HG02759 (cell line): ENCODE data around the gene STK32C.

ENCODE experiments used
- ATAC-seq: cut with Tn5 transposase; IDR thresholded peaks from one replicate; pipeline ENCODE4 v1.9.1; 2021; ENCODE audit warnings: mild to moderate bottlenecking, moderate library complexity; ENCODE audit not compliant: unreplicated experiment

STK32C gene

DNA sequence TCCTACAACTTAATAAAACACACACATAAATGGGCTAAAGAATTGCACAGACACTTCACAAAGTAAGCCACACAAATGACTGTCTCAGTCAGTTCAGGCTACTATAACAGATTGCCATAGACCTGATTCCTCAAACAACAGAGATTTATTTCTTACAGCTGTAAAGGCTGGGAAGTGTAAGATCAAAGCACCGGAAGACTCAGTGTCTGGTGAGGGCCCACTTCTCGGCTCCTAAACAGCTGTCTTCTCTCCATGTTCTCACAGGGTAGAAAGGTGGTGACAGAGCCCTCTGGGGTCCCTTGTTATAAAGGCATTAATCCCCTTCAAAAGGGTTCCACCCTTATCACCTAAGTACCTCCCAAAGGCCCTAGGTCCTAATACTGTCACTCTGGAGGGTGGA is 18.3 kb downstream of the STK32C start:
- ATAC-seq = no peak

DNA sequence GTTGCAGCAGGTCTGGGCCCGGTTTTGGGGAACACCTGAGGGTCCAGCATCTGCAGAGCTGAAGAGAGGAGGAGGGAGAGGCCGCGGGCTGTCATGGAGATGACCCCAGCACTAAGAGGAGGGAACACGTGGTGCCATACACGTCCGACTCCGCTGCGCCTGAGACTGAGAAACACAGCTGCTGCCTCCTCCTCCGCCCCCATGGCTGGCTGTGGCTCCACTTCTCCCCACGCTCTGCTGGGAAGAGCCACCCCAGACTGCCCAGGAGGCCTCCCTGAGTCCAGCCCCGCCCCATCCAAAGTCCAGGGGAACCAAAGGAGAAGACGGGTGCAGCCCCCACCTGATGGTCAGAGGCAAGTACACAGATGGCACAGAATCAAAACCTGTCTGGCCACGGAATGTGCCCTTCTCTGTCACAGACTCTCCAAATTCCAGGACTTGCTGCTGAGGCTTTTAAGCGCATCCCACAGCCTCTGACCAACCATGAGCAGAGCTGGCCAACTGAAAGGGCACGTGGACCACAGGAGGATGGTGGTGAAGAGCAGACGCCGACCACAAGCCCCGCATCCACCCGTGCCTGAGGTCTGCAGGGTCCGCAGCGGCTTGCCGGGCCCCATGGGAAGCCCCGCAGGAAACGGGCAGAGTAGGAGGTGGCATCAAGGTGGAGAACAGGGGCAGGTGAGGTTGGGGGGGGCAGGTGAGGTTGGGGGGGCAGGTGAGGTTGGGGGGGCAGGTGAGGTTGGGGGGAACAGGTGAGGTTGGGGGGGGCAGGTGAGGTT is 24.0 kb downstream of the STK32C start:
- no peak for ATAC-seq

DNA sequence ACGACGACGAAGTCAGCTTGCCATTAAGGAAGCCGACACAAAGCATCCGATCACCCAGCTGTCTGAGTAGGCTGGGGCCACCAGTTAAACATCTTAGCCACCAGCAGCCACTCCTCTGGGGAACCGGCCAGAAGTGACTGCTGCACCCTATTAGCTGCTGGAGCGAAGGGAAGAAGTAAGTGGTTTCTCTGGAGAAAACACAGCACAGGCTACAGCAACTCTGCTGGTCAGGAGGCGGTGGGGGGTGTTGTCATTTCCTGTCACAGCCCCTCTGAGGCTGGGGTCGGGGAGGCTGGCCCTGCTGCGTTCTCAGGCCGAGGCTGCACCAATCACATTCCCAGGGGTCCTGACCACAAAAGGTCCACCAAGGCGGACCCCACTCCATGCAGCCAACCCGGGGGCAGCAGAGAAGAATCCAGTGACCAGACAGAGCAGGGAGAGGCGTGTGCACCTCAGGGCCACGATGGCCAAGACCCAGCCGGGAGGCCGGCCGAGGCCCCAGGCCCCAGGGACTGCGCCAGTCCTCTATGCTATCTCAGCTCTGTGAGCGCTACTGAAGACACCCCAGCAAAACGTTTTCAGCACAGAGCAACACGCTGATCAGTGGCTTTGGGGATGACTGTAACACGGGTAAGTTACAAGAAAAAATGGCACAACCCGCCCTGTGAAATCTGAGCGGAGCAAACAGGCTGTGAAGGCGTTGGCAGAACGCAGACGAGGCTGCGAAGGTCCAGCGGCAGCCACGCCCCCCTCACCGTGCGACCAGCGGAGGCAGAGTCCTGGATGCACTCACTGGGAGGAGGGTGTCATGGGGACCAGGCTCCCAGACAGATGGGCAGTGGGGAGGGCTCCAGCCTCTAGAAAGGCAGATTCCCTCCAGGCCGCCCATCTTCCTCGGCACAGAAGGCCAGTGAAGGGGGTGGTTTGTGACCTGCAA is 24.8 kb downstream of the STK32C start:
- ATAC-seq = no peak

DNA sequence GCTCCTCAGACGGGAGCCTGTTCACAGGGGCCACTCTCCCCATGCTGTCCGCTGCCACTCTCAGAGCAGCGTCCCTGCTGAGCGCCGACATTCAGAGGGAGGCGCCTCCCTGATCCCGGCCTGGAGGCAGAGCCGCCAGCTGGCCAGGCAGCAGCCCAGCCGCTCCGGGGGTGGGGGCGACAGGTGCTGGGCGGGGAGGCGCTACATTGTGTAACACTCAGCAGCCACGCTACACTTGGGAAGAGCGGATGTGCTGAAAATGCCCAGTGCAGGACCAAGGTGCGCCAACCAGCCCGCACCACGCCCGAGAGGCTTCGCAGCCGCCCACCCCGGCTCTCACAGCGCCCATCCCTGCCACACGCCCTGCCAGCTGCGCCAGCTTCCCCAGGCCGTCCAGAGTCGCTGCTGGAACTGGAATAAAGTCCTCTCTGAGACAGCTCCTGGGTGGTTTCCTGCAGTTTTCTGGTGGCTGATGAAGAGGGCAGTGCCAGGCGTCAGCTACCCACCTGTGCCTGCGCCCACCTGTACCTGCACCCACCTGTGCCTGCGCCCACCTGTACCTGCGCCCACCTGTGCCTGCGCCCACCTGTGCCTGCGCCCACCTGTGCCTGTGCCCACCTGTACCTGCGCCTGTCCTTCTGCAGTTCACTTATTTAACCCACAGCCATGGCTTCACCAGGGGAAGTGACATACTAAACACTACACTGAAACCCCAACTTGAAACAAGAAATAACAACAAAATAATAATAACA is 25.7 kb downstream of the STK32C start:
- ATAC-seq = no peak

DNA sequence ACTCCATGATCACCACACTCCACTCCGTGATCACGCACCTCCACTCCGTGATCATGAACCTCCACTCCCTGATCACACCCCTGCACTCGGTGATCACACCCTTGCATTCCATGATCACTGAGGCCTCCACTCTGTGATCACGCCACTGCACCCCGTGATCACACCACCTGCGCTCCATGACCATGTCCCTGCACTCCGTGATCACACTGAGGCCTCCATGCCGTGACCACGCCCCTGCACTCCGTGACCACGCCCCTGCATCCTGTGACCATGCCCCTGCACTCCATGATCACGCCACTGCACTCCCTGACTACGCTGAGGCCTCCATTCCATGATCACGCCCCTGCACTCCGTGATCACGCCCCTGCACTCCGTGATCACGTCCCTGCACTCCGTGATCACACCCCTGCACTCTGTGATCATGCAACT is 27.1 kb downstream of the STK32C start:
- ATAC-seq = no peak

DNA sequence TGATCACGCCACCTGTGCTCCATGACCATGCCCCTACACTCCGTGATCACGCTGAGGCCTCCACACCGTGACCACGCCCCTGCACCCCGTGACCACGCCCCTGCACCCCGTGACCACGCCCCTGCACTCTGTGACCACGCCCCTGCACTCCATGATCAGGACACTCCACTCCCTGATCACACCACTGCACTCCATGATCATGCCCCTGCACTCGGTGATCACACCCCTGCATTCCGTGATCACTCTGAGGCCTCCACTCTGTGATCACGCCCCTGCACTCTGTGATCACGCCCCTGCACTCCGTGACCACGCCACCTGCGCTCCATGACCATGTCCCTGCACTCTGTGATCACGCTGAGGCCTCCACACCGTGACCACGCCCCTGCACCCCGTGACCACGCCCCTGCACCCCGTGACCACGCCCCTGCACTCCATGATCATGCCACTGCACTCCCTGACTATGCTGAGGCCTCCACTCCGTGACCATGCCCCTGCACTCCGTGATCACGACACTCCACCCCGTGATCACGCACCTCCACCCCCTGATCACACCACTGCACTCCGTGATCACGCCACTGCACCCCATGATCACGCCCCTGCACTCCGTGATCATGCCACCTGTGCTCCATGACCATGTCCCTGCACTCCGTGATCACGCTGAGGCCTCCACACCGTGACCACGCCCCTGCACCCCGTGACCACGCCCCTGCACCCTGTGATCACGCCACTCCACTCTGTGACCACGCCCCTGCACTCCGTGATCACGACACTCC is 27.7 kb downstream of the STK32C start:
- ATAC-seq = no peak

DNA sequence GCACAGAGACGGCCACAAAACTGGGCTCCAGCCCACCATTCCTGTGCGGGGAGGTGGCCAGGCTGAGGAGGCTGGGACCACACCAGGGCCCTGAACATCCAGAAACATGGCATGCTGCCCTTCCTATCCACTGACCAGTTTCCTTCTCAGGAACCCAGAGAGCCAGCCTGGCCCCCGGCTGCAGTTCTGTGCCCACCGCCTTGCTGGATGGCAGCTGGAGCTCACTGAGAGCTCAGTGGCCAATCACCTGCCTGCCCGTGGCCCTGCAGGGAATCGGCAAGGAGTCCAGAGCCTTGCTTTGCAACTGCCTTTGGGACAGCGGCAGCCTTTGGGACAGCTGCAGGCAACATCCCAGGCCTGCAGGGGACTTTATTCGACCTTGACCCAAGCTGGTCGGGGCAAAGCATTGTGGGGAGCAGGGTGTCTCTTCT is 30.4 kb downstream of the STK32C start:
- no peak for ATAC-seq

DNA sequence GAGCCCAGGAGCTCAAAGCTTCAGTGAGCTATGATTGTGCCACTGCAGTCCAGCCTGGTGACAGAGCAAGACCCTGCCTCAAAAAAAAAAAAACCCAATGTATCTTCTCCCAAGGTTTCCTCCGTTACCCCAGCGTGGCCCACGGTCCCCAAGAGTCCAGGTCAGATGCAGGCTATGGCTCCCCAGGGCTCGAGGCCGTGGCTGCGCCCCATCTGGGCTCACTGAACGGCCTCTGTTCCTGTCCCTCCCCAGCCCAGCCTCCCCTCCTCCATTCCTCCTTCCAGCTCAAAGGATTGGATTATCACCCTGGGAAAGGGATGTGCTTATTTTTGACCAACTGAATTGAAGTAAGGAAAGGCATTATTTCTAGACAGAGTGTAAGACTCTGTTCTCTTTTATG is 31.0 kb downstream of the STK32C start:
- ATAC-seq = no peak

DNA sequence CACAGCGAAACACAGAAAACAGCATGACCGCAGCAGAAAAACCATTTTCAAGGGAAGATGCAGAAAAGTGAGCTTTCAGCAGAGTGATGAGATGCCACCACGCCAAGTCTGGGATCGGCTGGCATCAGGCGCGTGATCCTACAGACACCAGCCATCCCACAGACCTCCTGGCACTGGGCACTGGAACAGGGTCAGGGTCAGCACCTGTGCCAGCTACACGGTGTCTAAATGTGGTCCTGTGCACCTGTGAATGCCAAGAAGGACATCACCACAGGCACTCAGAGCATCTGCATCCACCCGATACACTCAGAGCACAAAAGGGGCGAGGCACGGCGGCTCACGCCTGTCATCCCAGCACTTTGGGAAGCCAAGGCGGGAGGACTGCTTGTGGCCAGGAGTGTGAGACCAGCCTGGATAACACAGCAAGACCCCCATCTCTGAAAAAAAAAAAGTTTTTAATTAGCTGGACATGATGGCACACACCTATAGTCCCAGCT is 31.5 kb downstream of the STK32C start:
- no peak for ATAC-seq

DNA sequence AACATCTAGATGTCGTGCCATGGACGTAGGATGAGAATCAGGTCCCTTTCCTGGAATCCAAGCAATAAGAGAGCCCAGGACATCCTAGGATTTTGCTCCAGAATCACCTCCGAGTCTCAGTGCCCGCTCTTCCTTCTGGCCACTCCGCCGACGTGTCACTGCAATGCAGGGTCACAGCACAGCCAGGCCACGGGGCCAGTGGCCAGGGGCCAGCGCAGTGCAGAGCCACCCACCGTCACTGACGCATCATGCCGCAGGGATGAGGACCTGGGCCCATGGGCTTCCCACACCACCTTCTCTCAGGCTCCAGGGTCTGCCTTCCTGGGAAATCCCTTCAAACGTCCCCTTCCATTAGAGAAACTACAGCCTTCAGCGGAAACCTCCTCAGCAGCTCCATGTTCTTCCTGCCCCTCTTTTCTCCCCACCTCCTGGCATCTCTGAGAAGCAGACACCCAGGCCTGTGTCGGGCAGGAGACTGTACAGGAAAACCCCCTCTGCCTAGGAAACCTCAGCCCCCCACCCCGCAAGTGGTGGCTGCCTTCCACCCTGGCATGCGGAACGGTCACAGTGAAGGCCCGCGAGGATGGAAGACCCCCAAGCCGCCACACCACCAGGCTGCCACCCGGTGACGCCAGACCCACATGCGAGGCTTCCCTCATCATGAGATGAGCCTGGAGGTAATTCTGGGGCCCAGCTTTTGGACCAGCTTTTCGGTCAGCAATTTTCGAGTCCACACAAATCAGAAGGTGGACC is 32.1 kb downstream of the STK32C start:
- ATAC-seq = no peak

DNA sequence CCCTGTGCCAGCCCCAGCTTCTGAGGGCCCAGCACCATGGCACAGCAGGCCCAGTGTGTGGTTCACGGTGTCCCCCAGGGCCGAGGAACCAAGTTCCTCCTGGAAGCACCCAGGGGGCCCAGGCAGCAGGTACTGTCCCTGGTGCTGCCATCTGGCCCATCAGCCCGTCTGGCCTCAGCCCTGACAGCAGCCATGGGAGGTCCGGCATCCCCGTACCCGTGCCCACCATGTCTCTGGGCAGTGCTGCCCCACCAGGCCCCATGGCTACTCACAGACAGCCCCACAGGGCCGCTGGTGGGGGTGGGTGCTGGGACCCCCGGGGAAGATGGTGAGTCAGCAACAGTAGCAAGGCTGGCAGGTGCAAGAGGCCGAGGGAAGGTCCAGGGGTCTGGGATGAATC is 32.8 kb downstream of the STK32C start:
- ATAC-seq = no peak

DNA sequence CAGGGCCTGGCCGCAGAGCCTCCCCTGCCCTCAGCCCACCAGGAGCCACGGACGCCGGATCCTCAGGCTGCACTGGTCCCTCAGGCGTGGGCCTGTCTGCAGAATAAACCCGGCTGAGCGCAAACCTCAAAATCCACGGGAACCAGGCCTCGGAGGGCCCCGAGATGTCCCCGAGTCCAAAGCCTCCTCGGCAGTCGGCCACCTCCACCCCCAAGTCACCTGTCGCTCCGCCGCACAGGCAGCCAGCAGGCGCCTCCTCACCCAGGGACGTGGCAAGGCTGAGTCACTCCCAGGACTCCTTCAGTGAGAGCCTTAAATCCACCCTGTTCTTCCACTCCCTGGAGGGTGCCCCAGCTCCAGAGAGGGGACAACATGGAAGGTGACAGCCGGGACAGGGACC is 33.2 kb downstream of the STK32C start:
- no peak for ATAC-seq

DNA sequence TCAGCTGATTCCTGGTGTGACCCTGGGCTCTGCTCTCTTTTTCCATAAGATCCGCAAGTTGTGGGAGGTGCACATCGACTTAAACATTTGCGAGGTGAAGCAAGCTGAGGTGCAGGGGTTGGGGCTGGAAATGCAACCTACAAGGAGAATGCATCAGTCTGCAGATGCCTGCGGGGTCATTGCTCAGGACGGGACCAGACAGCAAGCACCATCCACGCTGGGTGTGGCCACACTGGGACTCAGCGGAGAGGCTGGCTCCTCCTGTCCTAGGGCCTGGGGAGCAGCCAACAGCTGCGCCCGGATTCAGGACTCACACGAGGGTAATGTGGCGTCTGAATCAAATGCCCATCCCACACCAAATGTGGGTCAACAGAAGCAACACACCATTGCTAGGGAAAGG is 33.8 kb downstream of the STK32C start:
- no peak for ATAC-seq

DNA sequence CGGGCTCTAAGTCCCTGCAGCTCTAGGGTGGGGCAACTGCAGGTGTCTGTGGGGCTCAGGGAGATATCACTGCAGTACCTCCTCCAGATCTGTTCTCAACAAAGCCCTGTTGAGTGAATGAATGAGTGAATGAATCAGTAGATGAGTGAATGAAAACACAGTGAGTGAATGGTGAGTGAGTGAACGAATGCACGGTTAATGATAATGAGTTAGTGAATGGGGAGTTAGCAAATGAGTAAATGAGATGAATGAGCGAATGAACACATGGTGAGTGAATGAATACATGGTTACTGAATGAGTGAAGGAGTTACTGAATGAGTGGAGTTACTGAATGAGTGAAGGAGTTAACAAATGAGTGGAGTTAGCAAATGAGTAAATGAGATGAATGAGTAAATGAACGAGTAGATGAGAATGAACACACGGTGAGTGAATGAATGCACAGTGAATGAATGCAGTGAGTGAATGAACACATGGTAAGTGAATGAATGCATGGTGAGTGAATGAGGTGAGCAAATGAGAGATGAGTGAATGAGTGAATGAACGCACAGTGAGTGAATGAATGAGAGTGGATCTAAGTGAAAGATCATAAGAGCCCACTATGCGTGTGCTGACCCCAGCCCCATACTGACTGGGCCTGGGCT is 34.3 kb downstream of the STK32C start:
- ATAC-seq = no peak

DNA sequence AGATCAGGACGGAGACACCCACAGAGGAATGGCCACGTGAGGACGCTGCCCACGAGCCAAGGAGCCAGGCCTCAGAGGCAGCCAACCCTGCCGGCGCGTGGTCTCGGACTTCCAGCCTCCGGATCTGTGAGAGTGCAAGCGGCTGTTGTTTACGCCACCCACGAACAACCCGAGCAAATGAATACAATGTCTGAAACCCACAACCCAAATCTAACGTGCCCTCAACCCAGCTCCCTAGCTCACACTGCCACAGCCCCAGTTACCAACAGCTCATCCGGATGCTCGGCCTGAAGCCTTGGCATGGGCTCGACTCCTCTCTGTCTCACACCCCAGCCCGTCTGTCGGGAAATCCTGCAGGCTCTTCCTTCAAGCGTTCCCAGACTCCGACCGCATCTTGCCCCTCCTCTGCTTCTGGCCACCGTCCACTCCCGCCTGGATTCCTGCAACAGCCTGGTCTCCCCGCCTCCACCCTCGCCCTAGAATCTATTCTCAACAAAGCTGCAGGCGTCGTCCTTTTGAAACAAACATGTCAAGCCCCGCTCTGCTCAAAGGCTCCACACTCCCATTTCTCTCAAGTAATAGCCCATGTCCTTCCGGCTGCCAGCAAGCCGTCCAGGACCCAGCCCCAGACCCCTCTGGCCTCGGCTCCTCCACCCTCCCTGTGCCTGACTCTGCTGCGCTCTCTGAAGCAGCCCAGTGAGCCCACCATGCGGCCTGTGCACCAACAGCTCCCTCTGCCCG is 35.3 kb downstream of the STK32C start:
- ATAC-seq = no peak

DNA sequence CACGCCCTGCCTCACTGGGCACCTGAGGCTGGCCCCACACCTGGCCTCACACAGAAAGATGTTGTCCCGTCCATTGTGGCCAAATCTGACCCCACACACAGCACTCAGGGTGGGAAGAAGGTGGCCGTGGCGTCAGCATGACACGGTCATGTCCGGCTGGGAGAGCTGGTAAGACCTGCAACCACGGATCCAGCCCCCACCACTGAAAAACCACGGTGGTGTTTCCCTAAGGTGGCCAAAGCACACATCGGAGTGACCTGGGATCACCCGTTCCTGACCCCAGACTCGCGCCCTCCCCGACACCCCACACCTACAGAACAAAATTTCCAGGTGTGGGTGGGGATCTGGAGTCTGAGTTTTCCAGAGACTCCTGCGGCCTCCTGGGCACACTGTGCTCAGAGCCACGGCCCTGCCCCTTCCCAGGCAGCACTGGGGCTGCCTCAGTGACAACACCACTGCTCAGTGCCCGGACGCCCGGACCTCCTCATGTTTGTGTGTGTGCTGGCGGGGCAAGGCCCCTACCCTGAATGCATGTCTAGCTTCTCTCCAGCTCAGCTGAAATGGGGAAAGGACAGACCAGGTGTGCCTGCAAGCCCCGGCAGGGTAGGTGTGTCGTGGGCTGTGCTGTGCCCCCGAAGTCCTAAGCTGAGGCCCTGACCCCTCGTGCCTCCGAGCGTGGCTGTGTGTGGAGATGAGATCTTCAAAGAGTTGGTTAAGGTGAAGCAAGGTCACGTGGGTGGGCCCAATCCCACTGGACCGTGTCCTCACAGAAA is 36.1 kb downstream of the STK32C start:
- ATAC-seq = no peak

DNA sequence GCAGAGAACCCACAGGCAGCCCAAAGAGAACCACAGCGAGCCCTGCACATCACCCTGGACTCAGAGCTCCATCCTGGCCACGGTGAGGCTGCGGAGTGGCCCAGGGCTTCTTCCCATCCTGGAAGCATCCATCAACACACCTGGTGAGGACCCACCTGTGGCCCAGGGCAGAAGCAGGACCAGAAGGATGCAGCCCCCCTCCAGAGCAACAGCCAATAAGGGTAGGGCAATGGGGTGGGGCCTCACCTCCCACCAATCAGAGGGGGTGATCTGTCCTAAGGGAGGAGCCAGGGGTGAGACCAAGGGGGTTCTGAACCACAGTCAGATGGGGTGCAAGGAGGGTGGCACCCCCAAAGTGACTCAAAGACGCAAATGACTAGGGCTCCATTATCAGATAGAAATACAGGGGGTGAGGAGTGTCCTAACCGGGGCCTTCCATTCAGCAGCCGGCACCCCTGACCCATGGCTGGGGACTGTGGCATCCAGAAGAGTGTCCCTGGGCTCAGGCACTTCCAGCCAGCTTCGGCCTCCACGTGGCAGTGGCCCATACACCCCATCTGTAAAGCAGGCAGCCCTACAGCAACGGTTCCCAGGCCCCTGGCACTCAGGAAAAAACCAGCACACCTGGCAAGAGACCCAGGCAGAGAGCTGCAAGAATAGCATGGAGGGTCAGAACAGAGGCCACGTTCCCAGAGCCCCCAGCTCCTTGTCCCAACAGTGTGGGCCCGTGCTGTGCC is 36.9 kb downstream of the STK32C start:
- no peak for ATAC-seq
